Choroid plexus epithelial cell (primary cell): ENCODE data around the gene UBQLNL.

Experiments
- DNase-seq: peaks from one replicate; pipeline ENCODE4 v3.0.0-alpha.2; 2010; ENCODE audit warnings: low read depth
- H3K4me3 ChIP-seq: 2 replicates; pipeline ENCODE4 v1.5.1; 2011; ENCODE audit warnings: low read depth, mild to moderate bottlenecking, control low read depth, low read length, moderate library complexity
- TF ChIP-seq, protein P1 (sequence below): conservative IDR thresholded peaks from 2 replicates; pipeline ENCODE4 v1.5.1; 2011; ENCODE audit warnings: low read depth, mild to moderate bottlenecking, control low read depth, inconsistent platforms, low read length, moderate library complexity

UBQLNL gene

DNA sequence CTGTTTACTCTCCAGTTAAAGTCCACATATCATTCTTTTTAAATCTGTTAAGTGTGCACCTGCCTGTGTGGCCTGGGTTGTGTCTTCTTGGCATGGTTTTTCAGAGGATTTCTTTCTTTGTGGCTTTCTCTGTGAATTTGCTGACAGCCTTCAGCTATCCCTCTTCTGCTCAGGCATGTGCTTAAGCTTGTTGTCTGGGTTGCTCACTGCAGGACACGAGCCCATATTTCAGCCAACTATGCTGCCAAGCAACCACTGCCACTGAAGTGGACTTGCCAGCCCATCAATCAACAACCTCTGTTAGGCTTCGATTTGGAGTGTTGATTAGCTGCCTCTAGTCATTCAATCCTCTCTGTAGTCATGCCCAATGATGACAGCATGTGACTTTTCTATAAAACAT, 49.0 kb downstream of the UBQLNL start:
- TF ChIP-seq, protein P1, sequence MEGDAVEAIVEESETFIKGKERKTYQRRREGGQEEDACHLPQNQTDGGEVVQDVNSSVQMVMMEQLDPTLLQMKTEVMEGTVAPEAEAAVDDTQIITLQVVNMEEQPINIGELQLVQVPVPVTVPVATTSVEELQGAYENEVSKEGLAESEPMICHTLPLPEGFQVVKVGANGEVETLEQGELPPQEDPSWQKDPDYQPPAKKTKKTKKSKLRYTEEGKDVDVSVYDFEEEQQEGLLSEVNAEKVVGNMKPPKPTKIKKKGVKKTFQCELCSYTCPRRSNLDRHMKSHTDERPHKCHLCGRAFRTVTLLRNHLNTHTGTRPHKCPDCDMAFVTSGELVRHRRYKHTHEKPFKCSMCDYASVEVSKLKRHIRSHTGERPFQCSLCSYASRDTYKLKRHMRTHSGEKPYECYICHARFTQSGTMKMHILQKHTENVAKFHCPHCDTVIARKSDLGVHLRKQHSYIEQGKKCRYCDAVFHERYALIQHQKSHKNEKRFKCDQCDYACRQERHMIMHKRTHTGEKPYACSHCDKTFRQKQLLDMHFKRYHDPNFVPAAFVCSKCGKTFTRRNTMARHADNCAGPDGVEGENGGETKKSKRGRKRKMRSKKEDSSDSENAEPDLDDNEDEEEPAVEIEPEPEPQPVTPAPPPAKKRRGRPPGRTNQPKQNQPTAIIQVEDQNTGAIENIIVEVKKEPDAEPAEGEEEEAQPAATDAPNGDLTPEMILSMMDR: no peak
- no peak overlapping the region for H3K4me3 ChIP-seq
- no peak for DNase-seq
